ENCODE results near the gene AGRN.
"Not testable (repeated sequence)": the region's sequence is repeated elsewhere in the genome, so short reads cannot be mapped to it uniquely, and the experiment has no call there.

The AGRN gene

GRCh38 chr1:1074631-1075147 is 54.8 kb downstream of the AGRN start:
- 90 to 92% methylated on average over 14 of the region's 14 CpGs for WGBS, 2 experiments
- no peak overlapping the region for H3K4me3 ChIP-seq (ENCODE audit: insufficient read depth, low read depth, low read length)

GRCh38 chr1:1075148-1075935 is 55.4 kb downstream of the AGRN start:
- Histone ChIP-seq H3K36me3 (ENCODE audit: control insufficient read depth, insufficient read depth, low read length) (no peaks in the 10 kb centered on the region), H3K9me3 (ENCODE audit: control insufficient read depth, low read length) (no peaks in the 10 kb centered on the region), H3K27me3 (ENCODE audit: control insufficient read depth, insufficient read depth, low read length, poor library complexity, severe bottlenecking) (peaks cover 35% of the 10 kb centered on the region), H3K4me3 (ENCODE audit: insufficient read depth, low read depth, low read length) (no peak overlapping the region), H3K27ac (ENCODE audit: insufficient read depth, low read depth, low read length, poor library complexity, severe bottlenecking) (no peak overlapping the region), H3K4me1 (ENCODE audit: control insufficient read depth, insufficient read depth, low read length) (peaks cover 13% of the 10 kb centered on the region)
- 71 to 73% methylated on average over 21 of the region's 21 CpGs for WGBS, 2 experiments

More at GRCh38 chr1:1074631-1075147, 54.8 kb downstream of the AGRN start:
- H3K4me1 ChIP-seq (ENCODE audit: control insufficient read depth, insufficient read depth, low read length): peaks cover 19% of the 10 kb centered on the region
- H3K9me3 ChIP-seq (ENCODE audit: control insufficient read depth, low read length): no peaks in the 10 kb centered on the region
- no peak overlapping the region for H3K27ac ChIP-seq (ENCODE audit: insufficient read depth, low read depth, low read length, poor library complexity, severe bottlenecking)
- peaks cover 37% of the 10 kb centered on the region for H3K27me3 ChIP-seq (ENCODE audit: control insufficient read depth, insufficient read depth, low read length, poor library complexity, severe bottlenecking)
- H3K36me3 ChIP-seq (ENCODE audit: control insufficient read depth, insufficient read depth, low read length): no peaks in the 10 kb centered on the region

DNA sequence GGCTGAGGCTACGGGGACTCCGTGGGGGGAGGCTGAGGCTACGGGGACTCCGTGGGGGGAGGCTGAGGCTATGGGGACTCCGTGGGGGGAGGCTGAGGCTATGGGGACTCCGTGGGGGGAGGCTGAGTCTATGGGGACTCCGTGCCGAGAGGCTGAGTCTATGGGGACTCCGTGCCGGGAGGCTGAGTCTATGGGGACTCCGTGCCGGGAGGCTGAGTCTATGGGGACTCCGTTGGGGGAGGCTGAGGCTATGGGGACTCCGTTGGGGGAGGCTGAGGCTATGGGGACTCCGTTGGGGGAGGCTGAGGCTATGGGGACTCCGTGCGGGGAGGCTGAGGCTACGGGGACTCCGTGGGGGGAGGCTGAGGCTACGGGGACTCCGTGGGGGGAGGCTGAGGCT is 57.5 kb downstream of the AGRN start:
- not testable (repeated sequence) for H3K4me3 ChIP-seq (ENCODE audit: insufficient read depth, low read depth, low read length); H3K27ac ChIP-seq (ENCODE audit: insufficient read depth, low read depth, low read length, poor library complexity, severe bottlenecking); H3K36me3 ChIP-seq (ENCODE audit: control insufficient read depth, insufficient read depth, low read length); H3K4me1 ChIP-seq (ENCODE audit: control insufficient read depth, insufficient read depth, low read length); H3K9me3 ChIP-seq (ENCODE audit: control insufficient read depth, low read length)
- H3K27me3 ChIP-seq (ENCODE audit: control insufficient read depth, insufficient read depth, low read length, poor library complexity, severe bottlenecking): peaks cover 35% of the 10 kb centered on the region
- 81 to 83% methylated on average over 9 to 10 of the region's 21 CpGs for WGBS, 2 experiments

DNA sequence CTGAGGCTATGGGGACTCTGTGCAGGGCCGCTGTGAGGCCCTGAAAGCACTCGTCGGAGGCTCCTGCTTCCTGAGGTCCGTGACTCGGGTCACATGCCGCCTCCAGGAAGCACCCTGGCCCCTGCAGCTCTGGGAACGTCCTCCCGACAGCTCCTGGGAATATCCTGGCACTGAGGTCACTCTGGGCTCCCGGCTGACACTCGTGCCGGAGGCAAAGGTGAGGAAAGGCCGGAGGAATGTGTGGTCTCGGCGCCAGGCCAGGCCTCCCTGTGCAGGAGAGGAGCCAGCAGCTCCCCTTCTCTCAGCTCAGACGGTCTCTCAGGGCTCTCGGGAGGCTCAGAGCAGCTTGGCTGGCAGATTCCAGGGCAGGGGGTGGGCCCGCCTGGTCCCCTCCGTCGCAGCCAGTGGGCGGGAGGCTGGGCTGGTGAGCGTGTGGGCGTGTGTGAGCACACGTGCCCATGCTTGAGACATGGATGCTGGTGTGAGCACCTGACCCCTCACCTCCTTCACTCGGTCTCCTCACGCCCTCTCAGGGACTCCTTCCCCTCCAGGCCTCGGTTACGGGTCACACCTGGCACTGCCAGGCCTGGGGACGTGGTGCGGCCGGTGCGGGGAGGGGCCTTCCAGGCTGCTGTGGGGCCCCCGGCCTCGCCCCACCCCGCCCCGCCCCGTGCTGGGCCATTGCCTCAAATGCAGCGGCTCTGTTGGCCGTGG is 59.6 kb downstream of the AGRN start:
- Histone ChIP-seq H3K4me3 (ENCODE audit: insufficient read depth, low read depth, low read length) (peak overlapping the region; percentile 26), H3K27ac (ENCODE audit: insufficient read depth, low read depth, low read length, poor library complexity, severe bottlenecking) (no peak overlapping the region), H3K4me1 (ENCODE audit: control insufficient read depth, insufficient read depth, low read length) (peaks cover under 1% of the 10 kb centered on the region), H3K36me3 (ENCODE audit: control insufficient read depth, insufficient read depth, low read length) (no peaks in the 10 kb centered on the region), H3K27me3 (ENCODE audit: control insufficient read depth, insufficient read depth, low read length, poor library complexity, severe bottlenecking) (peaks cover 35% of the 10 kb centered on the region), H3K9me3 (ENCODE audit: control insufficient read depth, low read length) (no peaks in the 10 kb centered on the region)
- WGBS, 2 experiments: 2 to 4% methylated on average over 38 of the region's 38 CpGs

- 1 to 3% methylated on average over 16 of the region's 23 CpGs for WGBS, 2 experiments
Measured at GRCh38 chr1:1080122-1080757, 60.3 kb downstream of the AGRN start.

DNA sequence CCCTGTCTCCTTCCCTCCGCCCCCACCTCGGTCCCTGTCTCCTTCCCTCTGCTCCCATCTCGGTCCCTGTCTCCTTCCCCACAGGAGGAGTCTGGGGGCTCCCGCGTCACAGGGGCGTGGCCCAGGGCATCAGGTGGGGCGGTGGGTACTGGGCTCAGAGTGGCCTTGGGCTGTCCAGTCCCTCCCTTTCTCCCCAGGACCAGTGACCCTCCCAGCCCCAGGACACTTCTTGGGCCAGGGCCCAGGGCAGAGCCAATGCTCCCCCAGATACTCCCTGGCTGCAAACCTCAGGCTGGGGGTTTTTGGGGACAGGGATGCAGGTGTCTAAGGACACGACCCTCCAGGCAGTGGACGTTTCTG is 61.0 kb downstream of the AGRN start:
- H3K4me3 ChIP-seq (ENCODE audit: insufficient read depth, low read depth, low read length): no peak overlapping the region
- H3K27me3 ChIP-seq (ENCODE audit: control insufficient read depth, insufficient read depth, low read length, poor library complexity, severe bottlenecking): peaks cover 26% of the 10 kb centered on the region
- no peaks in the 10 kb centered on the region for H3K9me3 ChIP-seq (ENCODE audit: control insufficient read depth, low read length)
- no peaks in the 10 kb centered on the region for H3K4me1 ChIP-seq (ENCODE audit: control insufficient read depth, insufficient read depth, low read length)
- no peak overlapping the region for H3K27ac ChIP-seq (ENCODE audit: insufficient read depth, low read depth, low read length, poor library complexity, severe bottlenecking)
- H3K36me3 ChIP-seq (ENCODE audit: control insufficient read depth, insufficient read depth, low read length): no peaks in the 10 kb centered on the region
- 49% methylated on average over 9 of the region's 9 CpGs for WGBS, 2 experiments

More at GRCh38 chr1:1080122-1080757, 60.3 kb downstream of the AGRN start:
- no peaks in the 10 kb centered on the region for H3K36me3 ChIP-seq (ENCODE audit: control insufficient read depth, insufficient read depth, low read length)
- no peak overlapping the region for H3K27ac ChIP-seq (ENCODE audit: insufficient read depth, low read depth, low read length, poor library complexity, severe bottlenecking)
- H3K9me3 ChIP-seq (ENCODE audit: control insufficient read depth, low read length): no peaks in the 10 kb centered on the region
- peaks cover 33% of the 10 kb centered on the region for H3K27me3 ChIP-seq (ENCODE audit: control insufficient read depth, insufficient read depth, low read length, poor library complexity, severe bottlenecking)
- H3K4me1 ChIP-seq (ENCODE audit: control insufficient read depth, insufficient read depth, low read length): no peaks in the 10 kb centered on the region
- peak overlapping the region; percentile 26 for H3K4me3 ChIP-seq (ENCODE audit: insufficient read depth, low read depth, low read length)

DNA sequence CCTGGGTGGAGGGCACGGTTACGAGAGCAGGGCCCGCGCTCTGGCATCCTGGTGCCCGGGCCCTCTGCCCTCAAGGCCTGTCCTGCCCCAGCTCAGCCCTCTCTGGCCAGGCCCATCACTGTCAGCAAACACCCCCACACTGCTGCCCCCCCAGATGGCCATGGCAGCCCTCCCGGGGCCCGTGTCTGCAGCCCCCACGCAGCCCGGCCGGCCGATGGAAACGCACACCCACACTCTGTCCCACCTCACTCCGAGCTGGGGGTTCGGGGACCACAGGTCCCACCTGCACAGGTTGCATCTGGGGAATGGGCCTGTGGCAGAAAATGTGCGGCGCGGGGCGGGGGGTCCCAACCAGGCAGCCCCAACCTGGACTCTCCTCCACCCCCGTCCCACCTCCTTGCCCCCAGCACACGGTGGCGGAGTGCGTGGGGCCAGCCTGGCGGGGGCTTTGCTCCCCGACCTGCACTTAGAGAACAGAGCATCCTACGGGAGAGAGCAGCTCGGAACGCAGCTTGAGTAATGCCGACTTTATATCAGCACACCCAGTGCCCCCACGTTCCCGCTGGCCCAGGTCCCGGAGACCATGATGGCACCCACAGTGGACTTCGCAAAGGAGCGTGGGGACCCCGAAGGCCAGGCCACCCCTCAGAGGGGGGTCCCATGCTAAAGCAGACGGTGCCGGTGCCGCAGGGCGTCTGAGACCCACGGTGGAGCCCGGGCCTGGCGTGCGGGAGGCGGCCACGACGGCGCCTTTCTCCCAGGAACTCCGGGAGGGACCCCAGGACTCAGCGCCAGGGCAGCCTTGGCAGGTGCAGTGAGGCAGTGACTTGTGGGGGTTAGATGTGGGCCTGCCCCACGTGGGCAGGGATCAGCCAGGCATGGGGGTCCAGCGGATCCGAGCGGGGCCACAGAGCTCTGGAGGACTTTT is 61.7 kb downstream of the AGRN start:
- Histone ChIP-seq H3K4me1 (ENCODE audit: control insufficient read depth, insufficient read depth, low read length) (no peaks in the 10 kb centered on the region), H3K4me3 (ENCODE audit: insufficient read depth, low read depth, low read length) (no peak overlapping the region), H3K9me3 (ENCODE audit: control insufficient read depth, low read length) (no peaks in the 10 kb centered on the region), H3K27ac (ENCODE audit: insufficient read depth, low read depth, low read length, poor library complexity, severe bottlenecking) (no peak overlapping the region), H3K36me3 (ENCODE audit: control insufficient read depth, insufficient read depth, low read length) (no peaks in the 10 kb centered on the region), H3K27me3 (ENCODE audit: control insufficient read depth, insufficient read depth, low read length, poor library complexity, severe bottlenecking) (peaks cover 24% of the 10 kb centered on the region)
- WGBS, 2 experiments: 92% methylated on average over 52 of the region's 52 CpGs

- Histone ChIP-seq H3K4me1 (ENCODE audit: control insufficient read depth, insufficient read depth, low read length) (no peaks in the 10 kb centered on the region), H3K36me3 (ENCODE audit: control insufficient read depth, insufficient read depth, low read length) (no peaks in the 10 kb centered on the region), H3K27ac (ENCODE audit: insufficient read depth, low read depth, low read length, poor library complexity, severe bottlenecking) (no peak overlapping the region), H3K4me3 (ENCODE audit: insufficient read depth, low read depth, low read length) (no peak overlapping the region), H3K27me3 (ENCODE audit: control insufficient read depth, insufficient read depth, low read length, poor library complexity, severe bottlenecking) (peaks cover 21% of the 10 kb centered on the region), H3K9me3 (ENCODE audit: control insufficient read depth, low read length) (no peaks in the 10 kb centered on the region)
- WGBS, 2 experiments: 95% methylated on average over 27 of the region's 27 CpGs
Measured at GRCh38 chr1:1082239-1082775, 62.4 kb downstream of the AGRN start.

DNA sequence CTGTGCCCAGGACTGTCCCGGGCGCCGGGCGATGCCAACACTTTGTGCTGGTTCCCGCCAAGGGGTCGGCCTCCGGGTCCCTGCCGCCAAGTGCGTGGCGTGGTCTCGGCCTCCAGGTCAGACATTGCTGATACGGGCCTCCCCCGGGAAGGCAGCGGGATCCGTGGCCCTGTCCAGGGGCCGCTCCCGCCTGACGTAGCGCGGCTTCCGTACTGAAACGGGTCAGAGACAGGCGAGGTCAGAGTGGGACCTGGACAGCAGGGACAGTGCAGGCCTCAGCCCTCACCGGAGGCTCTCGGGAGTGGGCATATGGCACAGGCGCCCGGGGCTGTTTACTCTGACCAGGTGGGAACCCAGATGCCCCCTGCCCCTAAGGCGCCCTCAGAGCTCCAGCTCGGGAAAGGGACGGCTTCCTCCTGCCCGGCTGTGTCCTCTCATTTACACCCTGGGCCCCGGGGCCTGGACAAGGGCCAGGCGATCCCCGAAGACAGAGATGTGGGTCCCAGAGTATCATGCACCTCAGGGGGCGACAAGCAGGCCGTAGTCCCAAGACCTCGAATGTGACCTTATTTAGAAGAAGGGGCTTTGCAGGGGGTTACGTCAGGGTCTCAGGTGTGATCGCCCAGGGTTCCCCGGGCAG is 63.0 kb downstream of the AGRN start:
- no peaks in the 10 kb centered on the region for H3K4me1 ChIP-seq (ENCODE audit: control insufficient read depth, insufficient read depth, low read length)
- H3K27ac ChIP-seq (ENCODE audit: insufficient read depth, low read depth, low read length, poor library complexity, severe bottlenecking): no peak overlapping the region
- no peaks in the 10 kb centered on the region for H3K9me3 ChIP-seq (ENCODE audit: control insufficient read depth, low read length)
- no peaks in the 10 kb centered on the region for H3K36me3 ChIP-seq (ENCODE audit: control insufficient read depth, insufficient read depth, low read length)
- peaks cover 19% of the 10 kb centered on the region for H3K27me3 ChIP-seq (ENCODE audit: control insufficient read depth, insufficient read depth, low read length, poor library complexity, severe bottlenecking)
- no peak overlapping the region for H3K4me3 ChIP-seq (ENCODE audit: insufficient read depth, low read depth, low read length)
- WGBS, 2 experiments: 95 to 96% methylated on average over 40 of the region's 40 CpGs
